Activated CD4-positive, alpha-beta T cell treated with anti-CD3 and anti-CD28 coated beads, Interleukin-2, amount 50 U/mL, for 48 hours (primary cell): Measurements from ENCODE around the gene B4GALNT3.

ENCODE experiments used
- DNase-seq, 2 experiments: peaks; one replicate each; pipeline ENCODE4 v3.0.0-alpha.2; 2020

Gene B4GALNT3

DNA sequence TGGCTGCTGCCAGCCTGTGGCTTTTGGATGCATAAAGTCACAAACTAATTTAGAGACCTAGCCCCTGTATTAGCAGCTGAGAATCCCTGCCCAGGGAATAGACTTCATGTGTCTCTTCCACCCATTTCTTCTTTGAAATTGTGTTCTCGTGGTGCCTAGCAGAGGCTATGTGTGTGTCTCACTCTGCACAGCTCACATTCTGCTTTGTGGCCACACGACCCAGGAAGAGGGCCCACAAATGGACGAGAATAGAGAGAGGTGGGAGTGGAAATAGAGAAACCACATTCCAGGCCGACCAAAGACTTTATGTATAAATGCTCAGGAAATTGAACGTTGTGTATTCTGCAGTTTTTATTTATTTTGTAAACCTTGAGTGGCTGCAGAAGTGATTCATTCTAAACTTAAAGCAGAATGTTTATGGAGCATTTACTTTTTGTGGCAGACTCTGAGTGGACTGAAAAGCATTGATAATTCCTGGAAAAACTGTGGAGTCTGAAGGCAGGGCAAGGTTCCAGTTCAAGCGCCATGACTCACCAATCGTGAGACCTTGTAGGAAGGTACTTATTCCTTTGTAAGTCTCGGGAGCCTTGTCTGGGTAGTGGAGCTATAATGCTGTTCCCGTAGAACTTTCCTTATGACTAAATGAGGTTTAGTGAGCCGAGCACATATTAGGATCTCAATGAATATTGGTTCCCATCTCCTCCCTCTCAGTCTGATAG is 9.1 kb downstream of the B4GALNT3 start:
- no peak for DNase-seq

DNA sequence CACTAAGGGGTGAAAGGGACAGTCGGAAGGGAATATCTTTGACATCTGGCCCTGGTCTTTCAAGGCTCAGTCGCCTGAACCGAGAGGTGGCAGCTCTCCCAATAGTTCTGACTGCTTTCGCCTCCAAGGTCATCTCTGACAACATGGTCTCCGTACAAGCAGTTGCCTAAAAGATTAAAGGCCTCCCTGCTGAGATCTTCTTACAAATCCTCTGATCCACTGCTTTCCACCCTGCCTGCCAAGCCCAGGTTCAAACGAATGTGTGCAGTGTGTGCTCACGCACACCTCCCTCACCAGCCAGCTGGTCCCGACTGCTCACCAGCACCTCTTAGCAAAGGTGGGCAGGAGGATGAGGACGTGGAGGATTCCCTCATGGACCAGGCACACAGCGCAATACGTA is 10.4 kb downstream of the B4GALNT3 start:
- no peak for DNase-seq

DNA sequence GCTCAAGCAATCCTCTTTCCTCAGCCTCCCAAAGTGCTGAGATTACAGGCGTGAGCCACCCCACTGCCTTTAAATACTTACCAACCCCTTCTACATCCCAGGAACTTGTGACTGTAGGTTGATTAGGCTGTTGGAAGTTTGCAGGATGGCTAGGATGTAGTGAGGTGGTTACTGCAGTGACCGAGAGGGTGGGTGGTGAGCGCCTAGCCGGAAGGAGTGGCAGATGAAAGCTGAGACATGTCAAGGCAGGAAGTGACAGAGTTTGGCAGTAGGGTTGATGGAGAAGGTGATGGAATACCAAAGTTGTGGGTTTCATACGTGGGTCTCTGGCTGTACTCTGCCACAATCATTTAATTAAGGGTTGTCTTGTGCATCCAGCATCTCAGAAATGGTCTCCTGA is 13.5 kb downstream of the B4GALNT3 start:
- no peak for DNase-seq

DNA sequence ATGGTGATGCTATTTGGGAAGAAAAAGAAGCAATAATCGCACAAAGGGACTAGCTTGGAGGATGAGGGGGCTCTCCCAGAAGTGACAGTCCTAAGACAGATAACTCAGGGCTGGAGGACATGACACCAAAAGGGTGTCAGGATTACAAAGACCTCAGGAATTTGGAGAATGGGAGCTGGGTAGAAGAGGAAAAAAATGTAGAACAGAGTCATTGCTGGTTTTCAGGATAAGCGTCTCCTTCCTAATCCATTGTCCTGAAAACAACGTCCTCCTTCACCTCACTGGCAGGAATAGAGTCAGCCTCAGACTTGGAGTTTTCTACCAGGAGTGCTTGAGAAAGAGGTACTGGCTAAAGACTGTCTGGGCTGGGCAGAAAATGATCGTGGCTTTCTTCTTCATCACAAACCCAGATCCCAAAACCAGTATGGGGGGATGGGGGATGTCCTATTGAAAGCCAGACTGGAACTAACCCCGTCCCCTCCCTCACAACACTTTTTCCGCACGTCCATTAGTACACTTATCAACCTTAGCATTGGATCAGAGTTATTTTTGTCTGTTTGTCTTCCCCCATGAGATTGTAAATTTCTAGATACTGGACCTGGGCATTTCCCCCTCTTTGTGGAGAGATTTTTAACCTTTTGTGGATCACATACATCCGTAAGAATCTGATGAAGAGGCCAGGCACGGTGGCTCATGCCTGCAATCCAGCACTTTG is 14.3 kb downstream of the B4GALNT3 start:
- no peak for DNase-seq

DNA sequence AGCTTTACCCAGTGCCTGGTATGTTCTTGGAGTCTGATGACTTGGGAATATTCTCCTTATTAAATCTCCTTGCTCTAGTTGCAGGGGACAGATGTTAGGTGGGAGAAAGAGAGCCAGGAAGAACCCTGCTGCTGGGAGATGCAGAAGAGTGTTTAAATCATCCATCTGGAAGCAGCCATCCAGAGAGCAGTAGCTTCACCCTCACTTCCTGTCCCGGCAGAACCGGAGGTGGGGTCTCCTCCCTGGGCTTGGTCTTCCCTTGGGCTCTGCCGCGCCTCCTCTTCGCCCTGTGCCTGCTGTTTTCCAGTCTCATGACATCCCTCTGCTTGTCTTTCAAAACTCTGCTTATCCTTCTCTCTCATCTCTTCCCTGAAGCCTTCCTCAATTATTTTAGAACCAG is 15.5 kb downstream of the B4GALNT3 start:
- DNase-seq = no peak

DNA sequence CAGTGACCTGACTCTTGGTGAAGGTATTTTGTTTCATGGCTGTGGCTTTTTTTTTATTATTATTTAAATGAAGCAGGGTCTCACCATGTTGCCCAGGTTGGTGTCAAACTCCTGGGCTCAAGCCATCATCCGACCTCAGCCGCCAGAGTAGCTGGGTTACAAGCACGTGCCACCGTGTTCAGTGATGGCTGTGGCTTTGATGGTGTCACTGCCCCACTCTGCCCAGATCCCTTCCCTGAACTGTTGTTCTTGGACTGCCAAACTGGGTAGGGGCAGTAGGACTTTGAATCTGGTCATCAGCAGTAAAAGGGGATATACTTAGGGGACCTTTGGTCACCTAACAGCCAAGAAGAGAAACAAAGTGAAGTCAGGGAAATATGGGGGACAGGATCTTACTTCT is 19.4 kb downstream of the B4GALNT3 start:
- DNase-seq = no peak

DNA sequence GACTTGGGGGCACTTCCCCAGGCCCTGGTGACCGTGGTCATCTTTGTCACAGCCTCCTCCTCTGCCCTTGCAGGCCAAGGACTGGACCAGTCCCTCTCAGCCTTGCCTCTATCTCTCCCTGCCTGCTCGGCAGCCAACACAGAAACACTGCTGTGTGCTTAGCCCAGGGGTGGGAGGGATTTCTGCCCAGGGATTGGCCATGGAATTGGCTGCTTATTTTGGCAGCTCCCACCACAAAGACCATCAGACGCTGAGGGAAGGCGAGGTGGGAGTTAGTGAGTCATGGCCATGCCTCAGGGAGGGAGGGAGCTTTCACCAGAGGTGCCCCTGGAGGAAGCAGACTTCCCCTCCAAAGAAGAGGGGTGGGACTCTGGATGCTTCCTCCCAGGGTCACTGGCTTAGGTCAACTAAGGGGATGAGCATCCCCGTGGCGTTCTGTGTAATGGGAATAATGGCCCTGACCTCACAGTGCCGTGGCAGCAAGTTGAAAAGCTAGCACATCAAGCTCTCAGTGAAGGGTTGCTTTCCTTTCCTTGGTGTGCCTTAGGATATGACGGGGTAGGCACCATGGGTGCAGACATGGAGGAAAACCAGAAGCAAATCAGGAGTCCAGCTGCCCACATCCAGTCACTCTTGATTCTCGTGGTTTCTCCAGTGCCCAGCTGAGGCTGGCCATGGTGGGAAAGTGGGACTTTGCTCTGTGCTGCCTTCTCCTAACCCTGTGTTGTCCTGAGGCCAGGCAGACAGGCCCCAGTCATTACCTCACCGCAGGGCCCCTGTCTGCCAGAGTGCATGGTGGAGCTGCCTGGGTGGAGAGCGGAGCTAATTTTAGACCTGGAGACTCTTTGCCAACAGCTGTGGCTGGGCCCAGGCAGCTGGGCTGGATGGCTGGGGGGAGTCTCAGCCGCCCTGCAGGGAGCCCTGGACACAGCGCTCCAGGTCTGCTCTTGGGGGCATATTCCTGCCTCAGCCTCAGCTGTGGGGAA is 21.4 kb downstream of the B4GALNT3 start:
- no peak for DNase-seq

DNA sequence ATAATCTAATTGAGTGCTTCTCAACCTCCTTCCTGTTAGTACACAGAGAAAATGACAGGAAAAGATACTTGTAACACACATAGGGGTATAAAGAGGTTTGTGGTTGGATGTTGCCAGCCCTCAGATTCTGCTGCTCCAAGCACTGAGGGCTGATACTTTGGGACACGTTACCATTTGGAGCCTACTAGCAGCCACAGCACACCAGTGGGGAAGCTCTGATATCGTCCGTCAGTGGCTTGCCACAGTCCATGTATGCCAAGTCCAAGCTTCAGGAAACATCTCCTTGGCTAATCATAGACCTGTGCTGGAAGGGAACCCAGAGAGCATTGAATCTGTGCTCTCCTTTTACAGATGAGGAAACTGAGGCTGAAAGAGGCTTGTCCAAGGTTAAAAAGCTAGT is 22.3 kb downstream of the B4GALNT3 start:
- no peak for DNase-seq

DNA sequence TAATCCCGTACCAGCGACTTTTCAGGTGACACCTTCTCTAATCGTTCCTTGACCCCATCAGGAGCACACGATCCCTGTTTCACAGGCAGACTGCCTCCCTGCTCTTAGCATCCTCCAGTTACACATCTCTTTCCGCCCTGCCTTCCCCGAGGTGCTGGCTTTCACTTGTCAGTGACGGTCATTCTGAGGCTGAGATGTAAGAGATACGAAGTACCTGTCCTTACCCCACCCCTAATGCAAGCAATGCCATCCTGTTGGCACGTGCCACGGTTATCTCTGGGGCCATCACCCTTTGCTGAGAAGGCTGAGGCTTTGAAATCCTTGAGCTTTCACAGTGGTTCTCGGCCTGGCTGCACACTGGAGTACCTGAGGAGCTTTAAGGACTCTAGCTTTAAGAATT is 24.4 kb downstream of the B4GALNT3 start:
- no peak for DNase-seq

DNA sequence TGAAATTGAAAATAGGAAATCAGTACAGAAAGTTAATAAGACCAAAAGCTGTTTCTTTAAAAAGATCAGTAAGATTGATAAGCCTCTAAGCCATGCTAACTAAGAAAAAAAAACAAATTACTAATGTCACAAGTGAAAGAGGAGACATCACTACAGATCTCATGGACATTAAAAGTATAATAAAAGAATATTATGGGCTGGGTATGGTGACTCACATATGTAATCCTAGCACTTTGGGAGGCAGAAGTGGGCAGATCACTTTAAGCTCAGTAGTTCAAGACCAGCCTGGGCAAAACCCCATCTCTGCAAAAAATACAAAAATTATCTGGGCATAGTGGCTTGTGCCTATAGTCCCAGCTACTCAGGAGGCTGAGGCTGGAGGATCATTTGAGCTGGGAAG is 30.5 kb downstream of the B4GALNT3 start:
- DNase-seq = no peak

DNA sequence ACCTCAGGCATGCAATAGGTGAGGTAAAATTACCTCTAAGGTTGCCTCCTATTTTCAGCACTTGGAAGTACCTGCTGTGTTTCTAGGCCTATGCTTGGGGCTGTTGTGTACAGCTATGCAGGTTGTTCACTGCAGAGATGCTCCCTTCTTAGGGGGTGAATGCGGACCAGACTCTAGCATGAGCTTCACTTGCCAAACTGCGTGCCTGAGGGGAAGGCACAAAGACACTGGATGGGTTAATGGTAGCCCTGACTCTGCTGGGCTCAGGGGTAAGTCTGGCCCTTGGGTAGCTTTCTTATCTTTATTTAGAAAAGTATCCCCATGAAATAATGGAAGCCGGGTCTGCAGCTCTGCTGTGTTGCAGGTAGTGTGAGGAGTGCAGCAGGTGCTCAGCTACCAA is 35.7 kb downstream of the B4GALNT3 start:
- DNase-seq = no peak

DNA sequence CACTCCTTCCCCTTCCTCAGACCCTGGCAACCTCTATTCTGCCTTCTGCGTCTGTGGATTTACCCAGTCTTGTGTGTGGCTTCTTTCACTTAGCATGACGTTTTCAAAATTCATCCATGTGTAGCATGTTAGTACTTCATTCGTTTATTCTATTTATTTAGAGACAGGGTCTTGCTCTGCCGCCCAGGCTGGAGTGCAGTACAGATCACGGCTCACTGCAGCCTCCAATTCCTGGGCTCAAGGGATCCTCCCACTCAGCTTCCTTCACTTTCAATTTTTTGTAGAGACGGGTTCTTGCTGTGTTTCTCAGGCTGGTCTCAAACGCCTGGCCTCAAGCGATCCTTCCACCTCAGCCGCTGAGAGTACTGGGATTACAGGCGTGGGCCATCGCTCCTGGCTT is 37.0 kb downstream of the B4GALNT3 start:
- DNase-seq = no peak

DNA sequence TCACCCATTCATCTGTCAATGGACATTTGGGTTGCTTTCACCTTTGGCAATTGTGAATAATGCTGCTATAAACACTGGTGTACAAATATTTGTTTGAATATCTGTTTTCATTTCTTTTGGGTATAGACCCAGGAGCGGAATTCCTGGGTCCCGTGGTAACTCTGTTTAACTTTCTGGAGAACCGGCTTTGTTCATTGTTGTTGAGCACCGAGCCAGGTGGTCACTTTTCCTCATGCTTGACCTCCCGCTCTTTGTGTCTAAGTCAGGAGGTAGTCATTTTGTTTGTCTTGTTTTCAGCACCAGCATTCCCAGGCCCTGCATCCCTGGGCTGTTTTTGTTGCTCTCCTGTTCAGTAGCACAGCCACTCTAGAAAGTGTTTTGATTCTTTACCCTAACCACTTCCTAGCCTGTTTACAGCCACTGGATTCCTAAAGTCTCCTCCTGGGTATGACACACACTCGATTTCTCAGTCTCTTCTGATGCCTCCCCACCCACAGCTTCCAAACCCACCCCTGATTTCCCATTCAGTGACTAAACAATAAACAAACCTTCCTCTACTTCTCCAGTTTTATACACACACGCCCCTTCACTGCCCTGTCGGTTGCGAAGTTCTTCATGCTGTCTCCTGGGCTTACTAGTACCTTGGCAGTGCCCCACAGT is 37.9 kb downstream of the B4GALNT3 start:
- DNase-seq = no peak

DNA sequence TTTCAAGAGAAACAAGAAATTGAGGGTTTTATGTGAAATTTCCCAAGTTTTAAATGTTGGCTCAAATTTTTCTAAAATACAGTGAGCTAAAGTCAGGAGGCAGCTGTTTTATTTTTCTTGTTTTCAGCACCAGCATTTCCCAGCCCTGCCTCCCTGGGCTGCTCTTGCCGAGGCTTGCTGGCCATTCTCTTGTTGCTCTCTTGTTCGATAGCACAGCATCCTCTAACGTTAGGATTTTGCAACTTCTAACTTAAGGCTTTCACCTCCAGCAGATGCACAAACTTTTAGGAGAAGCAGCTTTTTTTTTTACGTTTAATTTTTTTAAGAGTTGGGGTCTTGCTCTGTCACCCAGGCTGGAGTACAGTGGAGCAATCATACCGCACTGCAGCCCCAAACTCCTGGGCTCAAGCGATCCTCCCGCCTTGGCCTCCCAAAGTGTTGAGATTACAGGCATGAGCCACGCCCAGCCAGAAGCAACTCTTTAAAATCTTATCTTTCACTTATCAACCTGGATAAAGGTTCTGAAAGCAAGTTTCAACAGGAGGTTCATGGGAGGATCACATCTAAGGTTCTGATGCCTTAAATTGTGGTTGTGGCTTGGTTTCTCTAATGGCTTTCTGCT is 40.2 kb downstream of the B4GALNT3 start:
- DNase-seq = no peak

DNA sequence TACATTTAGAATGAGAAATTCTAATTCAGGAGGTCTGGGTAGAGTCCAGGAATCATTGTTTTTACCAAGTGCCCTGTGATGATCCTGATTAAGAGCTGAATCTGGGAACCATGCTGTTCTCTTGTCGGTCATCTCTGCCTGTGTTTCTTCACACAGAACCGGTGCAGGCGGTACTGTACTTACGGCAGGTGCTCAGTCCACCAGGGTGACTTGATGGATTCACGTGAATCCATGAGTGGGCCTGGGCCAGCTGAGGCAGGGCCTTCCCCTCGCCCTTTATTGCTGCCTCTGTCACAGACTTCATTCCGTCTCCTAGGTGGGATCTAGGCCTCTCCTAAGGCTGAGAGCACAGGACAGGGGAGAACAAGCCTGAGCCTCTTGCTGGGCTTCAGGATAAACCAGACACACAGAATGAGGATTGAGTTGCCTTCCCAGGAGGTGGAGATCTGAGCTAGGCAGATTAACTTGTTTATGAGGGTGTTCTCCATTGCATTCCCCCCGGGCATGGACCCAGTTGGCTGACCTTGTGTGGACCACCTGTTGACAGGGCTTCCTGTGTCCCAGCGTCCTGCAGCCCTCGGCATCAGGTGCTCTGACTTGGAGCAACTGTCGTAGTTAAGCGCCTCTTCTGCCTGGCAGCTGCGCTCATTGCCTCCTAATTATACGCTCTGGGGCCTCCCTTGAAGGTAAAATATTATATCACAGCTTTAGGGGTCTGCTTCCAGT is 42.1 kb downstream of the B4GALNT3 start:
- no peak for DNase-seq

DNA sequence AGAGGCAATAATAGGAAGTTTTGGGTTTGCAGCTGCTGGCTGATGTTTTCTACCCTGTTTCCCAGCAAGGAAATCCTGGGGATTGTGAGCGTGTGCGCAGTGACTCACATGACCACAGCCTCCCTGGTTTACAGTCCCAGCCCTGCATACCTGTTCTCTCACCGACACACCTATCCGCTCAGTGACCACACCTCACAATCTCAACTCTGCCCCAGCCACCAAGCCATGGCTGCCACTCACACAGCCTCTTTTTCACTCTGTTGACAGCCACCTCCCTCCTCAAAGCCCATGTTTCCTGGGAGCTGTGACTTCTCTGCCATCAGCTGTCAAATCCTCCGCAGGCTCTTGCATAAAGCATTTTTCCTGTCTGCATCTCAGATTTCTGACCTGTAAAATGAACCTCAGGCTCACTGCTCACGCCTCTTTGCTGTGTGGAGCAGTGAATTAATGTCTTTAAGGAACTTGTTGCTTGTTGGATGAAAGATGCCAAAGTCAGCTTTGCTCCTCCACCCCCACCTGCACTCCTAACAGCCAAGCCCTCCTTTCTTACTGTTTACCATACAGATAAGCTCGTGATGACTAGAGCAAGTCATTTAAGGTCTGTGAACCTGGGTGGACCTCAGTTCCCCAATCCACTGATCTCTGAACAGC is 43.5 kb downstream of the B4GALNT3 start:
- no peak for DNase-seq

DNA sequence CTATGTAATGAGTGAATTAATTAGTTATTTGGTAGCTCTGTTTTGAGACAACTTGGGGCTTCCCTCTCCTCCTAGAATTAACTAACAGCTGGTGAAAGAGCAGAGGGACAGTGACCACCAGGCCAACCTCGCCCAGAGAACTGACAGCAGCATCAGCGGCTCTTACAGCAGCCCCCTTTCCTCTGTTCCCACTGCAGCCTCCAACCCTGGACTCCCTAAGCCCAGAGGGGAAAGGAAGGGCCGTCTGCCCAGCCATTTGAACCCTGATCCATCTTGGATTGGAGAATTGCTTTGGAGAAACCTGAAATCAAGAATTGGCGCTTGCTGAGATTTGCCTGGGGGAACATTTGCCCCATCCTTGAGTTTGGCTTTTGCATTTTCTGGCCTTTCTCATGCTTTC is 45.5 kb downstream of the B4GALNT3 start:
- no peak for DNase-seq

DNA sequence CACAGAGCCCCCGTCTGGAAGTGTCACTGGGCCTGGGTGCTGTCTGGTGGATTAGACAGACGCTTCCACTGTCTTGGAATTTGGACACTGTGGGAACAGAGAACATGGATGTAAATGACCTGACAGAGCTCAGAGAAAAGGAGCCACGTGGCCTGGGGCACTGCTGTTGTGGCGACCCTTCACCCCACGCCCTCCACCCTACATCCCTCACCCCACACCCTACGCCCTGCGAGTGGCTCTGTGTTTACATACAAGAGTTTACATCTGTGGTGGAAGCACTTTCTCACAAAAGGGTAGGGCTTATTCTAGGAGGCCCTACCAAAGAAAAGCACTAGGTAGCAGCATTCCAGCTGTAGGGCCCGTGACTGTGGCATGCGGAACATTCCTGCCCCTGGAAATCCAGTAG is 47.7 kb downstream of the B4GALNT3 start:
- DNase-seq = no peak

DNA sequence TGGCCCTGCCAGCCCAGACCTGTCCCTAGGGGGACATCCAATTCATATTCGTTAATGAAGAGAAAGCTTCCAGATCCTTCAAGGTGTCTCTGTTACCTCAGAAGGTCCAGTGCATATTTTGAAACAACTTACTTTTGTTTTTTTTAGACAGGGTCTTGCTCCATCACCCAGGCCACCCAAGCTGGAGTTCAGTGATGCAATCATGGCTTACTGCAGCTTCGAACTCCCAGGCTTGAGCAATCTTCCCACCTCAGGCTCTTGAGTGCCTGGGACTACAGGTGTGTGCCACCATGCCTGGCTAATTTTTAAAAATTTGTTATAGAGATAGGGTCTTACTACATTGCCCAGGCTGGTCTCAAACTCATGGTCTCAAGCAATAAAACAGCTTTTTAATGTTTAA is 48.4 kb downstream of the B4GALNT3 start:
- DNase-seq = no peak

DNA sequence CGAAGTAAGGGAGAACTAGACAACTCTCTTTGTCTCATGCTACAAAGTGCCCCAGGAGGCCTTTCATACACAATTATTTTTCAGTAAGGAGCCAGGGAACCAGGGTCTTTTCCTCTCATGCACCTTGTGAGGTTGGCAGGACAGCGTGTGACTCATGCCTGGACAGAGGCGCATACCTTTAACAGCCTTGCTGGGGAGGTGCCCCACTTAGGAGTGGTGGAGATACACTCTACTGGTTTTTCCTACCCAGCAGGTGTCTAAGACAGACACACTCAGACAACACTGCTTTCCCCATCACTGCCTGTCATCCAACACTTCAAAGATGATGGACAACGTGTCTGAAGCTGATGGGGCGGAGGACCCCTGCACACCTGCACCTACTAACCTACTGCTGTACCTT is 49.1 kb downstream of the B4GALNT3 start:
- DNase-seq = no peak

DNA sequence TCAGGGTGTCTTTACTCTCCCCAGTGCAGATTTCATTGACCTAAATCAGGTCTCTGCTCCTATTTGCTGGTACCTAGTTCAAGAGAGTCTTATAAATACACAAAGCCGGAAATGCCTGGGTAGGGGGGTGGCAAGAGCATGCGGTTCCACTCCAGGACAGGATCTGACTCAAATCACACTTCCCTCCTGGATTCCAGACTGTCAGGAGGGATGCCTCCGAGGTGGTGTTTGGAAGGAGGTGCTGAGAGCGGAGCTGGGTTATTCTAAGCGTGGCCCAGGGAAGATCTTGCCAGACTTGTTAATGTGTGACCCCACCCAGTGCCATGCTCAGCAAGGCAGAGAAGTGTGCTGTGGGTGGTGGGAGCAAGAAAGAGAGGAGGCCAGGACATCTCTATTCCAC is 49.8 kb downstream of the B4GALNT3 start:
- DNase-seq = no peak
